ENCODE results near the gene MARF1.
"Not testable (repeated sequence)": the region's sequence is repeated elsewhere in the genome, so short reads cannot be mapped to it uniquely, and the experiment has no call there.

The MARF1 gene

DNA sequence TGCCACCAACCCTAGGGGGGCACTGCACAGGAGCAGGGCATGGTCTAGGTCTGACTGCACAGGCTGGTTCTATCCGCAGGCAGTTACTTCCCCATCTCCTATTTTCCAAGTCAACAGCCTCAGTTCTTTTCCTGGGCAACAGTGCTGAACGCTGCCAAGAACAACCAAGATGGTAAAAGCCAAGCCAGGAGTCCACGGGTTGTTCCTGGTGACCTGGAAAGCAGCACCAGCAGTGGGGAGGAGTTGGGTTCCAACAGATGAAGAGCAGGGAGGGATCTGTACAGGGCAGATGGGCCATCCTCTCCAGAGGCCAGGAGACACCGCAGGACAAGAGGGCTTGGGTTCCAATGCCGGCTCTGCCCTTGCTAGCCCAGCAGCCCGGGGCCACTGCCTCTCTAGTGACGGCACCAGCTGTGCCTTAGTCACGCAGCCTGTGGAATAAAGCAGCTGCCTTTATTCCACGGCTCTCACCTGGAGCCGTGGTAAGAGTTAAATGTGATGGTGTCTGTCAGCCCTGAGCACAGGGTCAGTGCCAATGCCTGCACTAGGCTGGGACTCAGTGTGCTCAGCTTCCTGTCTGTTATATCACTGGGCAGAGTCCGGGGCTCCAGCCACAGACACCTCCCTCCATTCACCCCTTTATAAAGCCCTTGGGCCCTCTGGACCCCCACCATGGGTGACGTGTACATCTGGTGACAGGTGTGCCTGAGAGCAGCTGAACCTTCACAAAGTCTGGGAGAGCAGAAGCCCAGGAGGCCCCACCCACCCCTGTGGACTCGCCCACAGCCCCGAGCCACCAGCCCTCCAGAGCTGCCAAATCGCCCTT, 44.9 kb downstream of the MARF1 start:
- DNase-seq (ENCODE audit: low read depth), result no peak

DNA sequence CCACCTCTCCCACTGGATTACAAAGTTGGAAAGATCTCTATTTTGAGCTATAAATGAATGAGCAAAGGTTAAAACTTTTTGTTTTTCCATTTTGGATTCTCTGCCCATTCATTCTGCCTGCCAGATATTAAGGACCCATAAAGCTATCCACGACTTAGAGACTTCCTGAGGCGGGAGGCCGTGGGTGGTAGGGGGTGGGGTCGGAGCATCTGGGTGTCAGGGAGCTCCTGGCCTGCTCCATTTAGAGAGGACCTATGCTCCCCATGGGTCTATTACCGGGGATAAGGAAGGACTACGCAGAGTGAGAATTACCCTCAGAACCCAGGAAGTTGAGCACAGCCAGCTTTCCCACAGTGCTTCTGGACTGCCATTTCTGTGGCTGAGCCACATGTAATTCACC, 45.8 kb downstream of the MARF1 start:
- DNase-seq (ENCODE audit: low read depth), result no peak

DNA sequence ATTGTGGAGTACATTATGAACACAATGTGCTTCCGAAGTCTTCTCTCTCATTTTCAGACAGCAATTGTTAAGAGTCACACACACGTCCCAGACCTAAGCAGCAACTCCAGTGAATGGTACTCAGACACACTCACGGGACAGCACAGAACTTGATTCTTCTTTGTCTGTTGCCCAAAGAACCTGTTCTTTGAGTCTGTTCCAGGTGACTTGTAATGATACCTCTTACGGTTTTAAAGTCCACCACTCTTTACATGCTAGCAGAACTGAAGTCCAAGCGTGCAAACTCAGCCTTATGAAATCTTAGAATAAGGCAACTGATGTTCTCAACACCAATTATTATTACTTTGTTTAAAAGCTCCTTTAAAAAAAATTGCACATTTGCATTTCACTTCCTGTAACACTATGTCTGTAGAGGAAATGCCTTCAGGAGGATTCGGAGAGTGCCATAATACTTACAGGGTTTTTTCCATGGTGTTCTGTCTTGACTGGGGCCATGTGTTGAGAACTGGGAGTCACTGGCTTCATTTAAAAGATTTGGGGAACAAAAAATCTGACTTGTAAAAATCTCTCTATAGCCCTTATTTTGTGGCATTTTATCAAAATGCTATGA, 48.1 kb downstream of the MARF1 start:
- DNase-seq (ENCODE audit: low read depth), result no peak

DNA sequence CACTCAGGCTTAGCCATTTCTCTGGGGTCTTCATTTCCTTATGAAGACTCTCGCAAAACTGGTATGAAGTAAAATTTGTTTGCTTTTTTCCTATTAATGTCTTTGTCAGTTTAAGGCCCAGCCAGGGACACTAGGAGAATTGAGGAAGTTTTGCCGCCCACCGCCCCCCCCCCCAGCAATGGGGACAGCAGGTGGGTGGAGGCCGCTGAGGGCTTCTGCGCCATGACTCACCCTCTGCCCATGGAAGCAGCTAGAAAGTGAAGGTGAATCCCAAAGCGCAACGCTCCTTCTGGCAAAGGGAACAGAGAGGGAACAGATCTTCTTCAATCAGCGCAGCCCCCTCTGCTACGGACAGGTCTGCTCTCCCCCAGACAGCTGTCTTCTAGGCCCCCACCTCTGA, 49.7 kb downstream of the MARF1 start:
- no peak for DNase-seq (ENCODE audit: low read depth)

DNA sequence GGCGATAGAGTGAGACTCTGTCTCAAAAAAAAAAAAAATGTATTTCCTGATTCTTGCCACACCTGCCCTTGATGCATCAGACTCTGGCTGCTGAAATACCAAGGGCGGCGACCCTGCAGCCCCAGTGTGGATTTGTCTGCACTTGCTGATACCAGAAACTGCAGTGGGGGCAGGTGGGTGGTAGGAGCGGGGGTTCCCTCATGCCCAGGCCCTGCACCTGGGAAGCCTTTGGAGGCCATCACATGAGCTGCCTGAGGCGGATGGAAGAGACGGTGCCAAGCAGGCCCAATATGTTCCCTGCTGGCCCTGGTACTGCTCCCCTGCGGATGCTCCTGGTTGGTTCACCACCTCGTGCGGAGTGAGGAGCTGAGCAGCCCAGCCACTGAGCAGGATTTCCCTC, 50.6 kb downstream of the MARF1 start:
- peak; percentile 4 for DNase-seq (ENCODE audit: low read depth)

DNA sequence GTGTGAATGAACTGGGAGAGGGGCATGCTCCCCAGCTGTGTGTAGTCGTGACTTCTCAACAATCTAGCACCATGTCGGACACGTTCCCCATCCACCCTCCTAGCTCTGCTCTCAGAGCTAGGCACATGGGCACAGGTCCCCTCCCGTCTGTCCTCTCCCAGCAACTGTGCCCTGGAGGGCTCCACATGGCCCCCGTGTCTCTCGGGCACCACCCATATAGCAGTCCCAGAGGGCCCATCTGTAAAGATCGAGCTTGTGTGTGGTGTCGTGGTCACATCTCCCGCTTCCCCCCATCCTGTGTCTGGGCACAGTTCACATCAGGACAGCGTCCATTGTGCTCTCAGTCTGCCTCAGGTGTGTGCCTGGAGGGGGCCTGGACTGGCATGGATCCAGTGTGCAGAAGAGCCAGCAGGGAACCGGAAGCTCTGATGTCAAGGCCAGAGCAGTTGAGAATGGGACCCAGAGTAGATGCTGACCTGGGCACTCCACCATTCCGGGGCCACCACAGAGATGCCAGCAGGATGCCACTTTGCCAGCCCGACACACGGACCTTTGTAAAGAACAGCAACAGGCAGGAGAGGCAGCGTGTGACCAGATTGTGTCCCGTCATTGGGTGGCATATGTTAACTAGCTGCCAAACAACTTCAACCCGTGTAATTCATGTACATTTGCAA, 55.7 kb downstream of the MARF1 start:
- no peak for DNase-seq (ENCODE audit: low read depth)

DNA sequence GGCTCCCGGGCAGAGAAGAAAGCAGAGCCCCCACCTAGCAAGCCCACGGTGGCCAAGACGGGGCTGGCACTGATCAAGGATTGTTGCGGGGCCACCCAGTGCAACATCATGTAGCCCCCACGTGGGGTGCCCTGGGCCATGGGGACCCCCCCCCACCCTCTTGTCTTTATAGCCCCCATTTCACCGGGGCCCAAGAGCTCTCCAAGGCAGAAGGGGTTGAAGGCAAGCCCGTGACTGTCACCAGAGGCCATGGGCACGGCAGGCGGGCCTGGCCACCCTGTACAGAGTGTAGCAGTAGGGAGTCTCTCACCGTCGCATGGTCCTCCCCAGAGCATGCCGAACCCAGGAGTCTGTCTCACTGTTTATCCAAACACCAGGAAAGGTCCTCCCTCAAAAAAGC, 56.2 kb downstream of the MARF1 start:
- no peak for DNase-seq (ENCODE audit: low read depth)

DNA sequence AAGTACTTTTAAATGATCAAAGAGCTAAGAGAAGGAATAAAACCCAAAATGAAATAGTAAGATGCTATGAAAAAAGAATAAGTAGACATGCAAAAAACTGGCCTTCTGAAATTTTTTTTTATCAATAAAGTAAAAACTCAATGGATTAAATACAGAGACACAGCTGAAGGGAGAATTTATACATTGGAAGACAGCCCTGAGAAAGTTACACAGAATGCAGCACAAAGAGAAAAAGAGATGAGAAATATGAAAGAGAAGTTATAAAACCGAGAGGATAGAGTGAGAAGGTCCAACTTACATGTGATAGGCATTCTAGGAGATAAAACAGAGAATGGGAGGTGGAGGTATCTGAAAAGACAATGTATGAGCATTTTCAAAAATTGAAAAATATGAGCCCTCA, 57.0 kb downstream of the MARF1 start:
- DNase-seq (ENCODE audit: low read depth), result no peak

DNA sequence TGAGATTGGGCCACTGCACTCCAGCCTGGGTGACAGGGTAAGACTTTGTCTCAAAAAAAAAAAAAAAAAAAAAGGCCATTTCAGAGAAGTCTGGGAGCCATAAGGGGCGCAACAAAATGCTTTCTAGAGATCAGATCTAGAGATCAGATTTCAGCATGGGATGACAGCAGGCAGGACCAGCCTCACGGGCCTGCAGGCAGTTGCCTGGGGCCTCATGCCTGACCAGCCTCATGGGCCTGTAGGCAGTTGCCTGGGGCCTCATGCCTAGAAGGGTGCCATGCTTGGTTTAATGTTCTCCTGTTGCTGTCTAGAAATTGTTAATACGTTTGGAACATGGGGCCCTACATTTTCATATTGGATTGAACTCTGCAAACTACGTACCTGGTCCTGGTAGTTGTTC, 59.4 kb downstream of the MARF1 start:
- no peak for DNase-seq (ENCODE audit: low read depth)

DNA sequence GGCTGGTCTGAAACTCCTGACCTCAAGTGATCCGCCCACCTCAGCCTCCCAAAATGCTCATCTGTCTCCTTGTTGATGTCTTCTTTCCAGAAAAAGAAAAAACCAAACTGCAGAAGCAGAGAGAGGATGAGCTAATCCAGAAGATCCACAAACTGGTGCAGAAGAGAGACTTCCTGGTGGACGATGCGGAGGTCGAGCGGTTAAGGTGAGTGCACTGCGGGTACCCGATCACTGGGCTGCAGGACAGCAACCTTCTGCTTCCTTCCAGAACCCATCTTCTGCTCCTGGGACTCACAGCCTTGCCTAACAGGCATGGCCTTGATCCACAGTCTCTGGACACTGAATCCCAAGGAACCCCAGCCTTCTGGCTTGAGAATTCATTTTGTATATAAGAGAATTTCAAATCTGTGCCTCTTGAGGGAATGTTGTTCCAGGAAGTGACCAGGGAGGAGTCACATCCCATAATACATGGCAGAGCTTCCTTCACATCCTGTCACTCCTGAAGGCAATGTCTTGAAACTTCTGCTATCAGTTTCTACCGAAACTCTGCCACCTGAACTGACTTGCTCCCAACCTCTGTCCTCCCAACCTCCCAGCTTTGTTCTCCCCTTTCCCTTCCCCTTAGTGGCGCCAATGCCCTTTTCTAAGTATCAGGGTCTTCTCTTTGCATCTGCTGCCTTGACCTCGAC, 61.7 kb downstream of the MARF1 start:
- DNase-seq (ENCODE audit: low read depth), result no peak

DNA sequence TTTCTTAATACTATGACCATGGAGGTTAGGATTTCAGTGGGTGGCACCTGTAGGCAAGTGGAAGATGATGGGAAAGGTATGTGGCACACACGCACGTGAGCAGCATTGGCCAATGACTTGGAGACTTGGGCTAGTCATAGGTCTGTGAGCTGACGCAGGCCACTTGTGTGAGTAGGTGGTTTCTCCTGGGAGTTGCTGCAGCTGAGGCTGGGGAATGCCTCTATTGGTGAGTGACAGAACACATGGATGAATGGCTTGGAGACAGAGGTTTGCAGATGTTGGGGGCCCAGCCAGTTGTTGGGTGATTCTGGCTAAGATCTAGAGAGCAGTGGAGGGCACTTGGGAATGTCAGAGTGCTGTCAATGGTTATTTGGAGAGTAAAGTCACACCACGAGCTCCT, 64.1 kb downstream of the MARF1 start:
- no peak for DNase-seq (ENCODE audit: low read depth)

DNA sequence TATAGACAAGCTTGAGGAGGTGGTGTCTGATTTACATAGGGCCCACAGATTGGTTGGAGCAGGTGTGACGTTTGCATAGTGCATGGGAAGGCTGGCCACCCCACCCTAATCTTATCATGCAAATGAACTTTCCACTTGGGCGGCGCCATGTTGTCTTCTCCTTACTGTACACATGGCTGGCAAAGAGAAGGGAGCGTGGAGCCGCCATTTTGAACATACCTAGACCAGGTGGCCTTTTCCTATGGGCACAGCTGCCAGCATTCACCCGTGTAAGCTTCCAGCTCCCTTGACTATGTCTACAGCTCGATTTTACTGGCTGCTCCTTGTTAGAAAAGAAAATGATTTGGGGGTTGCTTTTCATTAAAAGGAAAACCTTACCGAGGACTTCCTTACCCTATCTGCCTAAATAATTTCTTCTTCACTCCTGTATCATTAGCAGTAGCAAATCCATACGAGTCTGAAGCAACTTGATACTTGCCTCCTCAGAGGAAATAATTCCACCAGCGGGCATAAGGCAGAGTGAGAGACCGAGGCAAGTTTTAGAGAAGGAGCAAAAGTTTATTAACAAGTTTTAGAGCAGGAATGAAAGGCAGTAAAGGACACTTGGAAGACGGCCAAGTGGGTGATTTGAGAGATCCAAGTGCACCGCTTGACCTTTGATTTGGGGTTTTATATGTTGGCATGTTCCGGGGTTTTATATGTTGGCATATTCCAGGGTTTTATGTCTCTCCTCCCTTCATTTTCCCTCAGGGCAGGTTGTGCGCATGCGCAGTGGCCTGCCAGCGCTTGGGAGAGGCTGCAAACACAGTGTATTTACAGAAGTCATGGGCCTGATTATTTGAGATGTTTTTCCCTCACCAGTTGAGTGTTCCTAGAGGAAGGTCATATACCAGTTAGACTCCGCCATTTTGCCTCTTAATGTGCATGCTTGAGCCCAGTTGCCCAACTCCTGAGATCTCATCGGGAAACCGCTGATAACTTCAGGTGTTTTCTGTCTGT, 65.7 kb downstream of the MARF1 start:
- DNase-seq (ENCODE audit: low read depth), result no peak

DNA sequence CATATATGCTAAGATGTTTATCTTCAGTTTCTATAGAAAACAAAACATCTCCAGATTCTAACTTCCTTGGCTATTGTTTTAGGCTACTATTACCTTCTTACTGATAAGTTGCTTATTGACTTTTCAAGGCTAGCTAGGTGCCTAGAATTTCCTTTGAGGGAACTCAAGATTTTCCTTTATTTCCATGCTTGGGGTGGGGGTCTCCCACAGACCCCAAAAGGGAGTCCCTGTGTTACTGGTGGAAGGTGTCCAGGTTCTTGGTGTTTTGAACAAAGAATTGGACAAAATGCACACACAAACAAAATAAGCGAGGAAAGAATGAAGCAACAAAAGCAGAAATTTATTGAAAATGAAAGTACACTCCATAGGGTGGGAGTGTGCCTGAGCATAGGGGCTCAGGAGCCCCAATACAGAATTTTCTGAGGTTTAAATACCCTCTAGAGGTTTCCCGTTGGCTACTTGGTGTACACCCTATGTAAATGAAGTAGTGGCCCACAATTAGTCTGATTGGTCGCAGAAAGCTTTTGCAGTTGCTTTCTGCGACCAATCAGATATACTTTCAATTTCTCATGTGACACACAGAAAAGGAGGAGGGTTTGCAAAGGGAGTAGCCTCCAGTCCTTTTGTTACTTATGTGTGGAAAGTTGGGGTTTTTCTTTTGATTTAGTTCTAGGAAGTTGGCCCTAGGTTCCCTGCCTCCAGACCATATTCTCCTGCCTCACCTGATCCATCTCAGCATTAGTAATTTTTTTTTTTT, 67.5 kb downstream of the MARF1 start:
- no peak for DNase-seq (ENCODE audit: low read depth)

DNA sequence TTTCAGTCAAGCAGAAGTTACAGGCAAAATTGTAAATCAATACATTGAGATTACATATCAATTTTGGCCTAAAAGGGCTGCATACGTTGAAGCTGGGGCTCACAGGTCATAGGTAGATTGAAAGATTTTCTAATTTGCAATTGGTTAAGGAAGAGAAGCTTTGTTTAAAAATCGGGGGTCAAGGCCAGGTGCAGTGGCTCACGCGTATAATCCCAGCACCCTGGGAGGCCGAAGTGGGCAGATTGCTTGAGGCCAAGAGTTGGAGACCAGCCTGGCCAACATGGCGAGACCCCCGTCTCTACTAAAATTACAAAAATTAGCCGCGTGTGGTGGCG, 68.4 kb downstream of the MARF1 start:
- no peak for DNase-seq (ENCODE audit: low read depth)

DNA sequence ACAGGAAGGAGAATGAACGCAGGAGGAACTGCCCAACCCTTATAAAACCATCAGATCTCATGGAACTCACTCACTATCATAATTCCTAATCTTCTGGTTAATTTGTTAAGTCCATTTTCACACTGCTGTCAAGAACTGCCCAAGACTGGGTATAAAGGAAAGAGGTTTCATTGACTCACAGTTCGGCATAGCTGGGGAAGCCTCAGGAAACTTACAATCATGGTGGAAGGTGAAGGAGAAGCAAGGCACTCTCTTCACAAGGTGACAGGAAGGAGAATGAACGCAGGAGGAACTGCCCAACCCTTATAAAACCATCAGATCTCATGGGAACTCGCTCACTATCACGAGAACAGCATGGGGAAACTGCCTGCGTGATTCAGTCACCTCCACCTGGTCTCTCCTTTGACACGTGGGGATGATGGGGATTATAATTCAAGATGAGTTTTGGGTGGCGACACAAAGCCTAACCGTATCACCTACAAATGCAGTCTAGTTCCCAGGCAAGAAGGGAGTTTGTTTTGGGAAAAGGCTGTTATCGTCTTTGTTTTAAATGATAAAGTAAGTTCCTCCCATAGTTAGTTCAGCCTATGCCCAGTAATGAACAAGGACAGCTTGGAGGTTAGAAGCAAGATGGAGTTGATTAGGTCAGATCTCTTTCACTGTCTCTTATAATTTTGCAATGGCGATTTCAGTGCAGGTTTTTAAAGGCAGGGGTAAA, 68.9 kb downstream of the MARF1 start:
- not testable (repeated sequence) for DNase-seq (ENCODE audit: low read depth)

DNA sequence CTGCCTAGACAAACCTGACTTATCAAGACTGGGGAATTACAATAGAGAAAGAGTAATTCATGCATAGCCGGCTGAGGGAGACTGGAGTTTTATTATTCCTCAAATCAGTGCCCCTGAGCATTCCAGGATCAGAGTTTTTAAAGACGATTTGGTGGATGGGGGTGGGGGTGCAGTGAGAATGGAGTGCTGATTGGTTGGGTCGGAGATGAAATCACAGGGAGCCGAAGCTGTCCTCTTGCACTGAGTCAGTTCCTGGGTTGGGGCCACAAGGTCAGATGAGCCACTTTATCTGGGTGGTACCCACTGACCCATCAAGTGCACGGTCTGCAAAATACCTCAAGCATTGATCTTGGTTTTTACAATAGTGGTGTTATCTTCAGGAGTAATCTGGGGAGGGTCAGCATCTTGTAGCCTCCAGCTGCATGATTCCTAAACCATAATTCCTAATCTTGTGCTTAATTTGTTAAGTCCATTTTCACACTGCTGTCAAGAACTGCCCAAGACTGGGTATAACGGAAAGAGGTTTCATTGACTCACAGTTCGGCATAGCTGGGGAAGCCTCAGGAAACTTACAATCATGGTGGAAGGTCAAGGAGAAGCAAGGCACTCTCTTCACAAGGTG, 69.6 kb downstream of the MARF1 start:
- no peak for DNase-seq (ENCODE audit: low read depth)

DNA sequence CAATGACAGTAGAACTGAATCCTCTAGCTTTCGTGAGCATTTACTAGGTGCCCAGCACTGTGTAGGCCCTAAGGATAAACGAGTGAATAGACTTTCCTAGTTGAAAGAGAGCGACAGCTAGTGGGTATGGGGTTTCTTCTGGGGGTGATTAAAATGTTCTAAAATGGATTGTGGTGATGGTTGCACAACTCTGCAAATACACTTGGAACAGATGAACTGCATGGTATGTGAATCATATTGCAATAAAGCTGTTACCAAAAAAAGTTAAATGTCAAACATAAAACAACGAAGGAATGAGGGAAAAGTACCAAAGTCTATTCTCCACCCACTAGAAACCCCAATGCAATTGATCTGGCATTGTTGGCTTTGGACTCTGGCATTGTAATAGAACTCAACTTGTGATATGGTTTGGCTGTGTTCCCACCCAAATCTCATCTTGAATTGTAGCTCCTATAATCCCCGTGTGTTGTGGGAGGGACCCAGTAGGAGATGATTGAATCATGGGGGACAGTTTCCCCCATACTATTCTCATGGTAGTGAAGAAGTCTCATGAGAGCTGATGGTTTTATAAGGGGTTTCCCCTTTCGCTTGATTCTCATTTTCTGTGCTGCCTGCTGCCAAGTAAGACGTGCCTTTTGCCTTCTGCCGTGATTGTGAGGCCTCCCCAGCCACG, 70.5 kb downstream of the MARF1 start:
- no peak for DNase-seq (ENCODE audit: low read depth)

DNA sequence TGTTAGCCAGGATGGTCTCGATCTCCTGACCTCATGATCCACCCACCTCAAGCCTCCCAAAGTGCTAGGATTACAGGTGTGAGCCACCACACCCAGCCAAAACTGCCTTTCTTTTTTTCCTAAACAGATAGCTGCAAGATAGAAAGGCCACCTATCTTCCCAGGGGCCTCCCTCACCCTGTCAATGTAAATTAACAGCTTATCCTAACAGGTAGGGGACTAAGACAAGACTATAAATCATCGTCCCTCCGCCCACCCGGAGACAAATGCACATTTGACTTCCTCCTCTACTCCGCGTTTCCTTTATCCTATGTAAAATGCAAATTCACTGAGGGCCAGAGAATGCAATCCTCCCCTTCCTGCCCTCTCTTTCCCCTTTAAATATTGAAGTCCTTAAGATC, 71.4 kb downstream of the MARF1 start:
- no peak for DNase-seq (ENCODE audit: low read depth)

DNA sequence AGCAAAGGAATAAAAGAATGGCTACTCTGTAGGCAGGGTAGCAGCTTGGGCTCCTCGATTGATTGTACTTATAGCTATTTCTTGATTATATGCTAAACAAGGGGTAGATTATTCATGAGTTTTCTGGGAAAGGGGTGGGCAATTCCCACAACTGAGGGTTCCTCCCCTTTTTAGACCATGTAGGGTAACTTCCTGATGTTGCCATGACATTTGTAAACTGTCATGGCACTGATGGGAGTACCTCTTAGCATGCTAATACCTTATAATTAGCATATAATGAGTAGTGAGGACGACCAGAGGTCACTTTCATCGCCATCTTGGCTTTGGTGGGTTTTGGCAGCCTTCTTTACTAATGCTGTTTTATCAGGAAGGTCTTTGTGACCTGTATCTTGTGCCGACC, 72.3 kb downstream of the MARF1 start:
- DNase-seq (ENCODE audit: low read depth), result not testable (repeated sequence)

All from stimulated activated CD8-positive, alpha-beta memory T cell treated with anti-CD3 and anti-CD28 coated beads, Interleukin-12 subunit alpha, Interleukin-12 subunit beta, amount 100 ng/mL, for 4 hours (primary cell).